Activated CD8-positive, alpha-beta T cell treated with anti-CD3 and anti-CD28 coated beads for 36 hours (primary cell): ENCODE measurements around the gene RNF17. TPM values are rescaled to one million over a fixed set of nuclear protein-coding genes. Genes with fewer than 3 reads are reported as not detected.

ENCODE experiments used
- ATAC-seq: fragments of 200-7000 bp; cut with Tn5 transposase; one replicate; pipeline ENCODE4 v1.10.0; 2021; ENCODE audit warnings: mild to moderate bottlenecking, moderate library complexity
- CTCF ChIA-PET: fragments of 350-600 bp; sonication (Branson Sonifier 250); formaldehyde crosslinking; loops from one replicate; lab custom pipeline; 2021; ENCODE audit warnings: antibody characterized with exemption; lab: Charles Lee
- POLR2A ChIA-PET: fragments of 350-600 bp; sonication (Branson Sonifier 250); formaldehyde crosslinking; loops from one replicate; lab custom pipeline; 2021; ENCODE audit warnings: antibody characterized with exemption; lab: Charles Lee
- DNase-seq: peaks from one replicate; pipeline ENCODE4 v3.0.0-alpha.2; 2020
- H3K27ac Mint-ChIP-seq: one replicate; pipeline ENCODE4 v1.8.0; 2021; ENCODE audit warnings: mild to moderate bottlenecking, mixed read lengths
- H3K27me3 Mint-ChIP-seq: one replicate; pipeline ENCODE4 v1.8.0; 2021; ENCODE audit warnings: mixed read lengths
- H3K36me3 Mint-ChIP-seq: one replicate; pipeline ENCODE4 v1.8.0; 2021; ENCODE audit warnings: low read depth, mixed read lengths
- H3K4me1 Mint-ChIP-seq: one replicate; pipeline ENCODE4 v1.8.0; 2021; ENCODE audit warnings: low read depth, mixed read lengths
- H3K4me3 Mint-ChIP-seq: one replicate; pipeline ENCODE4 v1.8.0; 2021; ENCODE audit warnings: mild to moderate bottlenecking, moderate library complexity, mixed read lengths
- H3K9me3 Mint-ChIP-seq: one replicate; pipeline ENCODE4 v1.8.0; 2021; ENCODE audit warnings: mixed read lengths
- CTCF ChIP-seq: fragments of 200-600 bp; IDR thresholded peaks from one replicate; pipeline ENCODE4 v1.8.0; 2022; ENCODE audit warnings: antibody characterized with exemption, mild to moderate bottlenecking
- intact Hi-C: fragments of 100-400 bp; cut with micrococcal nuclease; formaldehyde crosslinking; loops from one replicate; pipeline ENCODE4 v1.10.0; 2022
- total RNA-seq, 2 experiments: library from RNA; stranded (reverse); gene quantifications; one replicate each; pipeline ENCODE4 v1.2.3, GENCODE V29; 2021

RNF17 gene
- total RNA-seq, 2 experiments from 2014 or later = not detected

- intact Hi-C loops = no loop called here
- TF ChIP-seq CTCF = no peak
- Mint-ChIP-seq H3K27ac (no peak overlapping the region), H3K9me3 (no peaks in the 10 kb centered on the region), H3K36me3 (no peaks in the 10 kb centered on the region), H3K4me1 (peaks cover 2% of the 10 kb centered on the region), H3K27me3 (peaks cover 12% of the 10 kb centered on the region), H3K4me3 (no peak overlapping the region)
- ChIA-PET CTCF (no interaction called here), POLR2A (no interaction called here)
- no peak for ATAC-seq
- DNase-seq = no peak
These were observed 90.3 kb downstream of the RNF17 start for GRCh38 chr13:24854311-24854710.

- H3K4me1 Mint-ChIP-seq = no peaks in the 10 kb centered on the region
- H3K27ac Mint-ChIP-seq = no peak overlapping the region
- H3K36me3 Mint-ChIP-seq = no peaks in the 10 kb centered on the region
- H3K4me3 Mint-ChIP-seq = no peak overlapping the region
- no peak for DNase-seq
- ChIA-PET POLR2A (no interaction called here), CTCF (interaction anchor here (1.6 kb wide), 1 partner anchor 19 kb away, joined by 6 read pairs; no protein-coding TSS in a partner anchor)
- H3K27me3 Mint-ChIP-seq = peaks cover 9% of the 10 kb centered on the region
- intact Hi-C loops = no loop called here
- ATAC-seq = no peak
- no peaks in the 10 kb centered on the region for H3K9me3 Mint-ChIP-seq
- no peak for TF ChIP-seq CTCF
These were observed 95.0 kb downstream of the RNF17 start for GRCh38 chr13:24858953-24859352.

GRCh38 chr13:24860770-24861169, 96.8 kb downstream of the RNF17 start:
- Mint-ChIP-seq H3K27ac (no peak overlapping the region), H3K4me3 (no peak overlapping the region), H3K9me3 (no peaks in the 10 kb centered on the region), H3K36me3 (no peaks in the 10 kb centered on the region), H3K4me1 (peaks cover 3% of the 10 kb centered on the region), H3K27me3 (peaks cover 9% of the 10 kb centered on the region)
- ChIA-PET POLR2A (no interaction called here), CTCF (interaction anchor here (1.1 kb wide), 1 partner anchor 135 kb away, joined by 3 read pairs; no protein-coding TSS in a partner anchor)
- intact Hi-C loops = no loop called here
- DNase-seq (no peak), ATAC-seq (no peak)
- TF ChIP-seq CTCF = no peak

GRCh38 chr13:24861617-24862362, 97.8 kb downstream of the RNF17 start:
- H3K9me3 Mint-ChIP-seq = no peaks in the 10 kb centered on the region
- no peak overlapping the region for H3K27ac Mint-ChIP-seq
- DNase-seq (no peak), ATAC-seq (no peak)
- H3K4me1 Mint-ChIP-seq = peaks cover 4% of the 10 kb centered on the region
- peaks cover 11% of the 10 kb centered on the region for H3K27me3 Mint-ChIP-seq
- H3K36me3 Mint-ChIP-seq = no peaks in the 10 kb centered on the region
- H3K4me3 Mint-ChIP-seq = no peak overlapping the region
- CTCF ChIA-PET = interaction anchor here (1.1 kb wide), 1 partner anchor 134 kb away, joined by 3 read pairs; no protein-coding TSS in a partner anchor
- POLR2A ChIA-PET = no interaction called here
- intact Hi-C loops = no loop called here
- TF ChIP-seq CTCF = no peak

- no peak for ATAC-seq
- Mint-ChIP-seq H3K4me1 (peaks cover 4% of the 10 kb centered on the region), H3K4me3 (no peak overlapping the region), H3K27ac (no peak overlapping the region), H3K27me3 (peaks cover 13% of the 10 kb centered on the region), H3K9me3 (no peaks in the 10 kb centered on the region), H3K36me3 (no peaks in the 10 kb centered on the region)
- CTCF ChIA-PET = interaction anchor here (1.0 to 1.6 kb wide), 2 partner anchors 104 to 131 kb away, joined by 3 to 4 read pairs; no protein-coding TSS in a partner anchor
- intact Hi-C loops = no loop called here
- no peak for DNase-seq
- POLR2A ChIA-PET = no interaction called here
- no peak for TF ChIP-seq CTCF
These were observed 100.0 kb downstream of the RNF17 start for GRCh38 chr13:24863748-24864540.
